SK-N-SH treated with all-trans-retinoic acid at 6 μM for 48 hours (cell line): ENCODE data around the gene GATA5.

ENCODE experiments used
- ATAC-seq: fragments of 200-7000 bp; cut with Tn5 transposase; 3 replicates; pipeline ENCODE4 v1.9.1; 2020; ENCODE audit warnings: mild to moderate bottlenecking, moderate library complexity
- BACH2 ChIP-seq: fragments of 250-450 bp; sonication (Bioruptor Pico); IDR thresholded peaks from 2 replicates; pipeline ENCODE4 v1.9.0; 2021; ENCODE audit warnings: mild to moderate bottlenecking, borderline replicate concordance
- CREB5 ChIP-seq: fragments of 250-450 bp; sonication (Bioruptor Pico); IDR thresholded peaks from 2 replicates; pipeline ENCODE4 v1.5.1; 2020; ENCODE audit warnings: low read depth, mild to moderate bottlenecking, moderate library complexity
- CSDC2 ChIP-seq: fragments of 250-450 bp; sonication (Bioruptor Pico); IDR thresholded peaks from 2 replicates; pipeline ENCODE4 v1.5.0; 2020; ENCODE audit warnings: mild to moderate bottlenecking, moderate library complexity
- ESRRG ChIP-seq: fragments of 250-450 bp; sonication (Bioruptor Pico); IDR thresholded peaks from 2 replicates; pipeline ENCODE4 v1.6.1; 2021; ENCODE audit warnings: mild to moderate bottlenecking
- GLIS3 ChIP-seq: fragments of 250-450 bp; sonication (Bioruptor Pico); IDR thresholded peaks from 2 replicates; pipeline ENCODE4 v1.5.0; 2020; ENCODE audit warnings: mild to moderate bottlenecking, moderate library complexity
- ISL1 ChIP-seq: fragments of 250-450 bp; sonication (Bioruptor Pico); IDR thresholded peaks from 2 replicates; pipeline ENCODE4 v2.1.2; 2022; ENCODE audit warnings: mild to moderate bottlenecking, moderate library complexity
- OSR1 ChIP-seq: fragments of 250-450 bp; sonication (Bioruptor Pico); IDR thresholded peaks from 2 replicates; pipeline ENCODE4 v1.8.0; 2022; ENCODE audit warnings: moderate library complexity, mild to moderate bottlenecking, inconsistent platforms
- PATZ1 ChIP-seq: fragments of 250-450 bp; sonication (Bioruptor Pico); IDR thresholded peaks from 2 replicates; pipeline ENCODE4 v1.8.0; 2020; ENCODE audit warnings: mild to moderate bottlenecking, moderate library complexity, borderline replicate concordance
- POU6F1 ChIP-seq: fragments of 250-450 bp; sonication (Bioruptor Pico); IDR thresholded peaks from 2 replicates; pipeline ENCODE4 v1.8.0; 2021; ENCODE audit warnings: low read depth, mild to moderate bottlenecking, moderate library complexity, borderline replicate concordance
- PPARA ChIP-seq: fragments of 250-450 bp; sonication (Bioruptor Pico); IDR thresholded peaks from 2 replicates; pipeline ENCODE4 v1.5.0; 2020; ENCODE audit warnings: mild to moderate bottlenecking, borderline replicate concordance
- RARB ChIP-seq: fragments of 250-450 bp; sonication (Bioruptor Pico); IDR thresholded peaks from 2 replicates; pipeline ENCODE4 v1.8.0; 2021; ENCODE audit warnings: mild to moderate bottlenecking, moderate library complexity
- SNAI2 ChIP-seq: fragments of 250-450 bp; sonication (Bioruptor Pico); IDR thresholded peaks from 2 replicates; pipeline ENCODE4 v1.5.0; 2020; ENCODE audit warnings: mild to moderate bottlenecking, moderate library complexity
- TCF4 ChIP-seq: fragments of 250-450 bp; sonication (Bioruptor Pico); IDR thresholded peaks from 2 replicates; pipeline ENCODE4 v1.8.0; 2021; ENCODE audit warnings: mild to moderate bottlenecking, moderate library complexity, borderline replicate concordance
- TOX ChIP-seq: fragments of 250-450 bp; sonication (Bioruptor Pico); IDR thresholded peaks from 2 replicates; pipeline ENCODE4 v1.8.0; 2021; ENCODE audit warnings: mild to moderate bottlenecking, moderate library complexity, borderline replicate concordance
- ZC3H10 ChIP-seq: fragments of 250-450 bp; sonication (Bioruptor Pico); IDR thresholded peaks from 2 replicates; pipeline ENCODE4 v1.5.1; 2021; ENCODE audit warnings: mild to moderate bottlenecking, moderate library complexity
- ZFP3 ChIP-seq: fragments of 250-450 bp; sonication (Bioruptor Pico); IDR thresholded peaks from 2 replicates; pipeline ENCODE4 v1.5.0; 2020; ENCODE audit warnings: mild to moderate bottlenecking, moderate library complexity
- ZFP30 ChIP-seq: fragments of 450-650 bp; formaldehyde crosslinking; IDR thresholded peaks from 2 replicates; pipeline ENCODE4 v1.5.0; 2022; ENCODE audit warnings: mild to moderate bottlenecking, moderate library complexity
- ZNF565 ChIP-seq: fragments of 450-650 bp; formaldehyde crosslinking; conservative IDR thresholded peaks from 2 replicates; pipeline ENCODE4 v1.5.0; 2020; ENCODE audit warnings: low read depth, mild to moderate bottlenecking, moderate library complexity
- ZNF70 ChIP-seq: fragments of 450-650 bp; formaldehyde crosslinking; IDR thresholded peaks from 2 replicates; pipeline ENCODE4 v1.5.0; 2020; ENCODE audit warnings: mild to moderate bottlenecking, moderate library complexity
- ZNF8 ChIP-seq: fragments of 450-650 bp; formaldehyde crosslinking; IDR thresholded peaks from 2 replicates; pipeline ENCODE4 v1.5.0; 2020; ENCODE audit warnings: mild to moderate bottlenecking, moderate library complexity
- TF ChIP-seq, protein P1 (sequence below): fragments of 250-450 bp; sonication (Bioruptor Pico); IDR thresholded peaks from 2 replicates; pipeline ENCODE4 v1.5.1; 2021; ENCODE audit warnings: mild to moderate bottlenecking, moderate library complexity
- TF ChIP-seq, protein P2 (sequence below): fragments of 250-450 bp; sonication (Bioruptor Pico); IDR thresholded peaks from 2 replicates; pipeline ENCODE4 v1.5.0; 2020; ENCODE audit warnings: mild to moderate bottlenecking, moderate library complexity

GATA5 gene

DNA sequence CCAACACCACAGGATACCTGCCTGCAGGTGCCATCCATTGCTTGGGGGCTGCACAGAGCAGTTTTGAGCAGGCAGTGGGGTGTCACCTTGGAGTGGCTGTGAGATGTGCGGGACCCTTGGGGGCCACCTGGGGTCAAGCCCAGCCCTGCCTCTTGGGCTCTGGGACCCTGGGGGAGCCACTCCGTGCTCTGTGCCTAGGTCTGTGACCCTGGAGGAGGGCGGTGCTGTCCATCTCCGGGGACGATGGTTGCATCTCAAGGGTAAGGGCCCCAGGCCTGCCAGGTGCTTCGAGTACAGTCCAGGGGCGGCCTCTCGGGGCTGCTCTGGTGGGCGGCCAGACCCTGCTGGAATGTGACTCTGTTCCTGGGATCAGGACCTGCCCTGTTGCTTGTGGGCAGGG is 8.7 kb upstream of the GATA5 start:
- ATAC-seq, result no peak
- TF ChIP-seq TOX (CRISPR knock-in tag) (no peak), PPARA (CRISPR knock-in tag) (no peak), ZFP30 (no peak), ZNF70 (CRISPR knock-in tag) (no peak), ESRRG (no peak), BACH2 (CRISPR knock-in tag) (no peak), ZC3H10 (CRISPR knock-in tag) (no peak), SNAI2 (no peak), RARB (CRISPR knock-in tag) (no peak), POU6F1 (CRISPR knock-in tag) (no peak), GLIS3 (CRISPR knock-in tag) (no peak), ZFP3 (CRISPR knock-in tag) (no peak)
- TF ChIP-seq, protein P1, sequence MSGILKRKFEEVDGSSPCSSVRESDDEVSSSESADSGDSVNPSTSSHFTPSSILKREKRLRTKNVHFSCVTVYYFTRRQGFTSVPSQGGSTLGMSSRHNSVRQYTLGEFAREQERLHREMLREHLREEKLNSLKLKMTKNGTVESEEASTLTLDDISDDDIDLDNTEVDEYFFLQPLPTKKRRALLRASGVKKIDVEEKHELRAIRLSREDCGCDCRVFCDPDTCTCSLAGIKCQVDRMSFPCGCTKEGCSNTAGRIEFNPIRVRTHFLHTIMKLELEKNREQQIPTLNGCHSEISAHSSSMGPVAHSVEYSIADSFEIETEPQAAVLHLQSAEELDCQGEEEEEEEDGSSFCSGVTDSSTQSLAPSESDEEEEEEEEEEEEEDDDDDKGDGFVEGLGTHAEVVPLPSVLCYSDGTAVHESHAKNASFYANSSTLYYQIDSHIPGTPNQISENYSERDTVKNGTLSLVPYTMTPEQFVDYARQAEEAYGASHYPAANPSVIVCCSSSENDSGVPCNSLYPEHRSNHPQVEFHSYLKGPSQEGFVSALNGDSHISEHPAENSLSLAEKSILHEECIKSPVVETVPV (CRISPR knock-in tag), result no peak

DNA sequence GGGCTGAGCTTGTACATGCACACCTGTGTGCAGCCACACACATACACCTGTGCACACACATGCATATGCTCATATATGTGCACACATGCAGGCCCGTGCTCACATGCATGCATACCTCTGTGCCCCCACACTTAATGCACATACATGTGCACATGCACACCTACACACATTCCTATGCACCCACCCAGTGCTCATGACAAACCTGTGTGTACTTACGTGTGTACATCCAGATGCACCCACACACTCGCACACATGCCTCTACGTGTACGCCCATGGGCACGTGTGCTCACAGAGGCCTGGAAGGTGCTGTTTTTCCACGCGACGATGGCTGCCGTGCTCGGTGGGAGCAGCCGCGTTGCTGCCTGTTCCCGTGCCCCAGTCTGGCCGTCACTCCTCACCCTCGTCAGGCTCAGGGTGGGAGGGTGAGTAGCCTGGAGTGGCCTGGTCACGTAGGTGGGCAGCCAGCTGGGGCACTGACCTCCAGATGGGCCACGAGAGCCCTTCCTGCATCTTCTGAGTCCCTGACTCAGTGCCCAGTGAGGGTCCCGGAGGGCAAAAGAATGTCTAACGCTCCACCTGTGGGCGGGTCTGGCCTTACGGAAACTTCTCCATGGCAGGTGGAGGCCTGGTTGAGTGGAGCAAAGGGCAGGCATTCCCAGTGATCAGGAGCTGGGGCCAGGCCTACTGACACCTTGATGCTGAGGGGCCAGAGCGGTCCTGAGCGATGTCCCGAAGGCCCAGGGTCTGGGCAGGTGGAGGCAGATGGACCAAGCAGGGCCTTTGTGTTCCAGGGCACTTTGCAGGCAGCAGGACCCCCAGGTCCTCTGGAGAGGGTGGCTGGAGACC is 8.0 kb upstream of the GATA5 start:
- ATAC-seq, result no peak
- TF ChIP-seq PATZ1, result no peak
- TF ChIP-seq BACH2 (CRISPR knock-in tag), result no peak
- TF ChIP-seq ZNF70 (CRISPR knock-in tag), result no peak
- TF ChIP-seq CREB5 (CRISPR knock-in tag), result no peak
- no peak for TF ChIP-seq CSDC2 (CRISPR knock-in tag)
- TF ChIP-seq POU6F1 (CRISPR knock-in tag), result no peak
- no peak for TF ChIP-seq GLIS3 (CRISPR knock-in tag)
- TF ChIP-seq TCF4 (CRISPR knock-in tag), result no peak
- TF ChIP-seq ISL1 (CRISPR knock-in tag), result no peak
- TF ChIP-seq RARB (CRISPR knock-in tag), result no peak
- TF ChIP-seq, protein P1 (CRISPR knock-in tag), result no peak
- TF ChIP-seq ZNF8 (CRISPR knock-in tag), result no peak
- no peak for TF ChIP-seq ZNF565 (CRISPR knock-in tag)
- no peak for TF ChIP-seq ESRRG
- no peak for TF ChIP-seq PPARA (CRISPR knock-in tag)
- TF ChIP-seq, protein P2, sequence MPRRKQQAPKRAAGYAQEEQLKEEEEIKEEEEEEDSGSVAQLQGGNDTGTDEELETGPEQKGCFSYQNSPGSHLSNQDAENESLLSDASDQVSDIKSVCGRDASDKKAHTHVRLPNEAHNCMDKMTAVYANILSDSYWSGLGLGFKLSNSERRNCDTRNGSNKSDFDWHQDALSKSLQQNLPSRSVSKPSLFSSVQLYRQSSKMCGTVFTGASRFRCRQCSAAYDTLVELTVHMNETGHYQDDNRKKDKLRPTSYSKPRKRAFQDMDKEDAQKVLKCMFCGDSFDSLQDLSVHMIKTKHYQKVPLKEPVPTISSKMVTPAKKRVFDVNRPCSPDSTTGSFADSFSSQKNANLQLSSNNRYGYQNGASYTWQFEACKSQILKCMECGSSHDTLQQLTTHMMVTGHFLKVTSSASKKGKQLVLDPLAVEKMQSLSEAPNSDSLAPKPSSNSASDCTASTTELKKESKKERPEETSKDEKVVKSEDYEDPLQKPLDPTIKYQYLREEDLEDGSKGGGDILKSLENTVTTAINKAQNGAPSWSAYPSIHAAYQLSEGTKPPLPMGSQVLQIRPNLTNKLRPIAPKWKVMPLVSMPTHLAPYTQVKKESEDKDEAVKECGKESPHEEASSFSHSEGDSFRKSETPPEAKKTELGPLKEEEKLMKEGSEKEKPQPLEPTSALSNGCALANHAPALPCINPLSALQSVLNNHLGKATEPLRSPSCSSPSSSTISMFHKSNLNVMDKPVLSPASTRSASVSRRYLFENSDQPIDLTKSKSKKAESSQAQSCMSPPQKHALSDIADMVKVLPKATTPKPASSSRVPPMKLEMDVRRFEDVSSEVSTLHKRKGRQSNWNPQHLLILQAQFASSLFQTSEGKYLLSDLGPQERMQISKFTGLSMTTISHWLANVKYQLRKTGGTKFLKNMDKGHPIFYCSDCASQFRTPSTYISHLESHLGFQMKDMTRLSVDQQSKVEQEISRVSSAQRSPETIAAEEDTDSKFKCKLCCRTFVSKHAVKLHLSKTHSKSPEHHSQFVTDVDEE (CRISPR knock-in tag), result no peak
- no peak for TF ChIP-seq TOX (CRISPR knock-in tag)
- TF ChIP-seq ZFP3 (CRISPR knock-in tag), result no peak
- TF ChIP-seq OSR1 (CRISPR knock-in tag), result no peak
- TF ChIP-seq, all 23 proteins: peak for 0
